ENCODE results near the gene CFAP77.

CFAP77 gene

GRCh38 chr9:132590318-132591182, 180.5 kb downstream of the CFAP77 start:
- no peak for DNase-seq (ENCODE audit: low read depth in 4 of 4, low spot score in 1 of 4)

GRCh38 chr9:132591244-132591643, 181.2 kb downstream of the CFAP77 start:
- no peak for DNase-seq (ENCODE audit: low read depth in 4 of 4, low spot score in 1 of 4)

DNA sequence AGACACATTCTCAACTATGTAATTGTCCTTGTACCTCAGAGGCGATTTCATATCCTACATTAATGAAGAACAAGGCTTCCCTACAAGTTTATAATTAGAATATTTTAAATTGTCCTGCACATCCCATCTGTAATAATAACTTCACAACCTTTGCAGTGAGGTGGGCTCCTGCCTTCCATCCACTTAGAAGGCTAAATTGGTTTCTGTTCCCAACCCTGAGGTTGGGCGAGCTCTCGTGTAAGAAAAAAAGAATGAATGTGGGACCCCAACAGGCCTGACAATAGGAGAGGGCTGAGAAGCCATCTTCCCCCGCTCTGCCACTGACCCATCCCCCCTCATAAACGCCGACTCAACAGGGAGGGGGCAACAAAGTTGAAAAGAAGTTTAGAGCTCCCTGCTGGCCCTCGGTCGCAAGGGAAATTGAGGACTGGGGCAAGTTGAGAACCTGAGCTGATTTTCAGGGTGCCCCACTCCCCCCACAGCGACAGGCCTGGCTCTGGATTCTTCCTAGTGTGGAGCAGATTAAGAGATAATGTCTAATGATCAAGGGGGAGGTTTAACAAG, 181.8 kb downstream of the CFAP77 start:
- no peak for DNase-seq (ENCODE audit: low read depth in 4 of 4, low spot score in 1 of 4)

DNA sequence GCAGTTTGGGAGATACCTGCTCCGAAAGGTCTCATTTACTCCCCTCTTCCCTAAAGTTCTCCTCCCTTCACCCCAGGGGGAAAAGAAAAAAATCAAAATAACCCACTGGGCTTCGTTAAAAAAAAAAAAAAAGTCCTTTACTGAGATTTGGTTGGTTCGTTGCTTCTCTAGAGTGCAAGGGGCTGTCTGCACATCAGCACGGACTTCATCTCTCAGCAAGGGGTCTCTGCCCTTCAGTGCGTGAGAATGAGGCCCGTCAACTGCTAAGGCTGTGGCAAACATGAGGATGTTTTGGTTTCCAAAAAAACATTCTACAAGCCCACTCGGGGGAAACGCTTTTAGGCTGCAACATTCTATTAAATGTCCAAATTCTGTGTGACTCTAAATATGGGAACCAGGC, 182.4 kb downstream of the CFAP77 start:
- DNase-seq (ENCODE audit: low read depth in 4 of 4, low spot score in 1 of 4), result no peak

- no peak for DNase-seq (ENCODE audit: low read depth in 4 of 4, low spot score in 1 of 4)
These were observed 184.4 kb downstream of the CFAP77 start for GRCh38 chr9:132594412-132594811.

GRCh38 chr9:132595319-132595718, 185.3 kb downstream of the CFAP77 start:
- DNase-seq (ENCODE audit: low read depth in 4 of 4, low spot score in 1 of 4), result no peak

GRCh38 chr9:132596200-132596599, 186.2 kb downstream of the CFAP77 start:
- no peak for DNase-seq (ENCODE audit: low read depth in 4 of 4, low spot score in 1 of 4)

DNA sequence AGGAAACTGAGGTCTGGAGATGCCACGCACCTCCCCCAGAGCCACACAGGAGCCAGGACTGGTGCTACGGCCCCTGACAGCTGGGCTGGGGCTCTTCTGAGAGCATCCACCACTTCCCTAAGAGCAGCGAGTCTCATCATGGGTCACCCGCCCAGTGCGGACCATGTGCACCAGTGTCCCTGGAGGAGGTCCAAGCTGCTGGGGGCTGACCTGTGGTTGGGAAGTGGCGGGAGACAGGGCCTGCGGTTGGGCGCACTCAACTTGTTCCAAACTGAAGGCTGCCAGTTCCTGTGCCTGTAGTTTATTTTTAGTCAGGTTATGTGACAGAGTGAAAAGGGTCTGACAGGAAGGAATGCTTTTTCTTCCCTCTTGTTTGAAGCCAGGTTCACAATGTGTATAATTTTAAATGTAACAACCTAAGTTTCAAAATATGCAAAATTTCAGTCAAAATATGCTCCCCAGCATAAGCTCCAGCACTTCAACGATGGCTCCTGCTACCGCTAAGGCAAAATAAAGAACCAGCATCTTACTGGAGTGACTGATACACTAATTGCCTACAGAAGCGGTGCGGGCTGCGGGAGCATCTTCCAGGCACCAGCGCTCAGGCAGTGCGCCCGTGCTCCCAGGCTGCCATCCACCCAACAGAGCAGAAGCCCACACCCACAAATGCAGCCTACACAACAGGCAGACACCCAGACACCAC, 187.2 kb downstream of the CFAP77 start:
- DNase-seq (ENCODE audit: low read depth in 4 of 4, low spot score in 1 of 4), result no peak

- no peak for DNase-seq (ENCODE audit: low read depth in 4 of 4, low spot score in 1 of 4)
These were observed 190.4 kb downstream of the CFAP77 start for GRCh38 chr9:132600326-132600984.

DNA sequence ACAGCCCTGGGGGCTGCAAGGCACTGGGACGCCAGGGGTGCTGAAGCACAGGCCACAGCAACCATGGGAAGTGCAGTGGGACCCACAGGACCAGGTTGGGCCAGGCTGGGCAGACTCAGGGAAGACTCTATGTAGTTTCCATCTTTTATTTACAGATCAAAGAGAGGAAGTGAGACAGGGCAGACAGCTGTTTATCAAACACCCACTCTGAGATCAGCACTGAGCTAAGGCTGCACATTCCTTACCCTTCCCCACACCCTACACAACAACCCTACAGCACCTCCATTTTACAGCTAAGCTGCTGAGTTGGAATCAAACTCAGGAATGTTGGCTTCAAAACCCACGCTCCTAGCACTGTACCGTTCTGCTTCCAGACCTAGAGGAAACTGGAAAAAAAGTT, 192.2 kb downstream of the CFAP77 start:
- no peak for DNase-seq (ENCODE audit: low read depth in 4 of 4, low spot score in 1 of 4)

- DNase-seq (ENCODE audit: low read depth in 4 of 4, low spot score in 1 of 4), result no peak
These were observed 195.4 kb downstream of the CFAP77 start for GRCh38 chr9:132605387-132605786.

- DNase-seq (ENCODE audit: low read depth in 4 of 4, low spot score in 1 of 4), result no peak
These were observed 196.1 kb downstream of the CFAP77 start for GRCh38 chr9:132606066-132606465.

- no peak for DNase-seq (ENCODE audit: low read depth in 4 of 4, low spot score in 1 of 4)
These were observed 199.2 kb downstream of the CFAP77 start for GRCh38 chr9:132609184-132609583.

DNA sequence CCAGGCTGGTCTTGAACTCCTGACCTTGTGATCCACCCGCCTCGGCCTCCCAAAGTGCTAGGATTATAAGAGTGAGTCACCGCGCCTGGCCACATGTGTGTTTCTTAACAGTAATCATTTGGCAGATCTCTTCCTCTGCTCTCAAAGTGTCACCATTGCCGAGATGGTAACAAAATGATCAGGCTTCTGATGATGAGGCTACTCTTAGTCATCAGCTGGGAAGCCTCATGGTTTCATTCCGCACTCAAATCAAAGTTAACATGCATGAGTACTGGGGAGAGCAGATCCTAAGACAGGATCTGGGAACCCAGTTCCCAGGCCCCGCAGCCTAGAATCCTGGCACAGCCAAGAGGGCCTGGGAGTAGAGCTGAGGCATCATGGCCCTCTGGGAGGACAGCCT, 199.8 kb downstream of the CFAP77 start:
- DNase-seq (ENCODE audit: low read depth in 4 of 4, low spot score in 1 of 4), result no peak

- DNase-seq (ENCODE audit: low read depth in 4 of 4, low spot score in 1 of 4), result no peak
These were observed 200.7 kb downstream of the CFAP77 start for GRCh38 chr9:132610661-132611060.

DNA sequence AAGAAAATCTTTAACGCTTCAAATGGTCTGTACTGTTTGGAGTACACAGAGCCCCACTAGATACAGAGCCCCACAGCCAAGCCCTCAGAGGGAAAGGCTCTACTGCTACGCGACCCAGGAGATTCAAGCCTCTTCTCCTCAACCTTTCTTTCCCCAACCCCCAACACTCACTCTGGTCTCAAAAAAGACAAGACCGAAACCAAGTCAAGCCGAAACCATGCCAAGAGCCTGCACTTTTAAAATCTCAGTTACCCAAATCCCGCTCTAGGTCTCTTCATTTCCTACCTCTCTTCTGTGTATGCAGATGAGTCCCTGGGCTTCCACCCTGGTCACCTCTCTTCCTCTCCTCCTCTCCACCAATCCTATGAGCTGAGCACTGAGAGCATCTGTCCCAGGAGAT, 204.3 kb downstream of the CFAP77 start:
- no peak for DNase-seq (ENCODE audit: low read depth in 4 of 4, low spot score in 1 of 4)

DNA sequence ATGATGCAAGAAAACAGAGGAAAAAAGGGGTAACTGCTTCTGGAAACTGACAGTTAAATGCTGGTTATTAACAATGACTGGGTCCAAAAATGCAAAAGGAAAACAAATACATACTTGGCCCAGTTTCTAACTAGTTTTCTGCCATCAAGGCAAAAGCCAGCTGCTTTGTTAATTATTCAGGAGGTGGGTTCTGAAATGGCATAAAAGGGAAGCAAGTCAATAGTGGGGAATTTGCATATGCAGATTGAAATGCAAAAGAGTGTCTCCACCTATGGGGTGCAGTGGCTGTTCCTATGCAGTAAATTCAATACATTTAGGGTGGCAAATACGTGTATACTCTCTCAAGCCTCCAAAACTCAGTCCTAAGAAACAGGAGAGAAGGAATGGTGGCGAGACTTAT, 205.8 kb downstream of the CFAP77 start:
- DNase-seq (ENCODE audit: low read depth in 4 of 4, low spot score in 1 of 4), result no peak

DNA sequence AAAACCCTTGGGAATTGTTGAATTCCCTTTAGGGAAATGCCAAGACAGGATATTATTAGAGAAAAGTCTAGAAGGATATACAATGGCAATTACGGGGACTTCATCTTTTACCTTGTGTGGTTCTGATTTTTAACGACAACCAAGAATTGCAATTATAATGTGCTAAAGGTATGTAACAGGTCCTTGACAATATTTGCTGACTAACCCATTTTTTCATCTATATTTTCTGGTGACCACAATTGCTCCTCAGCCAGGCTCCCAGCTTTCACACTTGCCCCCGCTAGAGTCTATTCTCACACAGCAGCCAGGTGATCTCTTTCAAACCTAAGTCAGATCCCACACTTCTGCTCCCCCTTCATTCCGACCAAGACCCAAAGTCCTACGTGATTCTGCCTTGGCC, 206.7 kb downstream of the CFAP77 start:
- DNase-seq (ENCODE audit: low read depth in 4 of 4, low spot score in 1 of 4), result no peak

DNA sequence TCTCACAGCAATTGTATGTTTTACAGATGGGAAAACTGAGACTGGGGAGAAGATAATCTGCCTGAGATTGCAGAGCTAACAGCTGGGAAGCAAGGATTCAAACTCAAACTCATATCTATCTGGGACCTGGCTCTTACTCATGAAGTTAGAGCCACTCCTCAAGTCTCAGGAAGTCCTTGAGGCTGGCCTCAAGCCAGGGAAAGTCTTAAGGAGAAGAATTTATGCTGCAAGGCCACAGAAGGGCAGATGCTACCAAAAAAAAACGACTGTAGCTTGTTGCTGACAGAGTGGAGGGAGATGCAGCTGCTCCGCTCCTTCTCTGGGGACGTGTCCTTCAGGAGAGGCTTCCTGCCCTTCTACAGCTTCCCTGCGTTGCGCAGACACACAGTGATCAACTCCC, 212.1 kb downstream of the CFAP77 start:
- no peak for DNase-seq (ENCODE audit: low read depth in 4 of 4, low spot score in 1 of 4)
